NCI-H774 (cell line): ENCODE measurements around the gene CLDN5.

Experiments
- DNase-seq: peaks from one replicate; lab custom pipeline; 2025; lab: John Stamatoyannopoulos, UW

CLDN5 gene, protein sequence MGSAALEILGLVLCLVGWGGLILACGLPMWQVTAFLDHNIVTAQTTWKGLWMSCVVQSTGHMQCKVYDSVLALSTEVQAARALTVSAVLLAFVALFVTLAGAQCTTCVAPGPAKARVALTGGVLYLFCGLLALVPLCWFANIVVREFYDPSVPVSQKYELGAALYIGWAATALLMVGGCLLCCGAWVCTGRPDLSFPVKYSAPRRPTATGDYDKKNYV

DNA sequence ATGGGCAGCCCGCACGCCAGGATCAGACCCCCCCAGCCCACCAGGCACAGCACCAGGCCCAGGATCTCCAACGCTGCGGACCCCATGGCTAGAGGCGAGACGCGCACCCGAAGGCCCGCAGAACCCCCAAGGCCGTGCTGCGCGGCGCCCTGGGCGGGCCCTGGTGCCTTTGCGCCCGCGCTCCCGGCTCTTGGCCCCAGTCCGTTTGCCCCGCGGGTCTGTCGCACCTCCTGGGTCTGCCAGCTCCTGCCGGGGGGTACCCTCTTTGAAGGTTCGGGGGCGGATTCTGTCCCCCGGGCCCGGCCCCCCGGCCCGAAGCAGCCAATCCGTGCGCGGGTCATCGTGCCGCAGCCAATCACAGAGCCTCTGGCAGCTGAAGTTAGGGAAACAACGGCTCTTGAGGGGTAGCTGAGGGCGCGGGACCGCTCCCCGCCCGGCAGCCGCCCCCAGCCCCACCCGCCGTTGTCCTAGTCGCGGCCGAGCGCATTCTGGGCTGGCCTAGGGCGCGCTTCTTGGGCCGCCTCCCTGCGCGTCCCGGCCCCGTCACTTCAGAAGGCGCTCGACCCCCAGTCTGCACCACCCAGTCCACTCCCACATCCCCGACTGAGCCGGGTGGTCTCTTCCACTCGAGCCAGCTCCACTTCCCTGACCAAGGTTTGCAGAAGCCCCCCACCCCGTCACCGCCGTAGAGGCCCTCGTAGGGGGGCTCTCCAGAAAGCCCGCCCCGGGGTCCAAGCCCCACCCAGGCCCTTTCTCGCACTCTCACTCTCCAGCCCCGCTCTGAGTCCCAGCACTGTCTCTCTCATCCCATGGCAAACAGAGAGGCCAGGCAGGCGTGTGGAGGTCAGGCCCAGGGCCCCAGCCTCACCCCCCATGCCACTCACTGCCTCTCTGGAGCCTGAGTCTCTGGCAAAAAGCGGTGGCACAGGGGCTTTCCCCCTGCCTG is at the start of gene CLDN5:
TSS of gene CLDN5 (minus strand) at position 241 of the 946 bp plus-strand sequence. CDS start at position 86, 155 bp downstream.
- DNase-seq, result no peak

DNA sequence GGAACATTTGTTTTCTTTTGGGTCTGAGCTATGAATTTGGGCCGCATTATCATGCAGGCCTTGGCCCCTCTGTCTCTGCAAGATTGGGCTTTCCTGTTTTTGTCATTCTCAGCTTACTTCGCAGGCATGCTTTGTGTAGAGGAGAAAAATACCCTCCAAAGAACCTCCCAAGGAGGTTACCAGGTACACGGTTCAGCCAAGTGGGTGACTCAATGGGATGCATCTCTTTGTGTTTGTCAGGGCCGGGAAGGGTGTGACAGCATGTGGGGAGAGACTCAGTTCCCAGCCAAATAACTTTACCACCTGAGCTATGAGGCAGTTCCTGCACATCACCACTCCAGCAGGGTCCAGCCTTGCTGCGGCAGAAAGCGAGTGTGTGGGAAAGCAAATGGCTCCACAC is 47.8 kb upstream of the CLDN5 start:
- no peak for DNase-seq

DNA sequence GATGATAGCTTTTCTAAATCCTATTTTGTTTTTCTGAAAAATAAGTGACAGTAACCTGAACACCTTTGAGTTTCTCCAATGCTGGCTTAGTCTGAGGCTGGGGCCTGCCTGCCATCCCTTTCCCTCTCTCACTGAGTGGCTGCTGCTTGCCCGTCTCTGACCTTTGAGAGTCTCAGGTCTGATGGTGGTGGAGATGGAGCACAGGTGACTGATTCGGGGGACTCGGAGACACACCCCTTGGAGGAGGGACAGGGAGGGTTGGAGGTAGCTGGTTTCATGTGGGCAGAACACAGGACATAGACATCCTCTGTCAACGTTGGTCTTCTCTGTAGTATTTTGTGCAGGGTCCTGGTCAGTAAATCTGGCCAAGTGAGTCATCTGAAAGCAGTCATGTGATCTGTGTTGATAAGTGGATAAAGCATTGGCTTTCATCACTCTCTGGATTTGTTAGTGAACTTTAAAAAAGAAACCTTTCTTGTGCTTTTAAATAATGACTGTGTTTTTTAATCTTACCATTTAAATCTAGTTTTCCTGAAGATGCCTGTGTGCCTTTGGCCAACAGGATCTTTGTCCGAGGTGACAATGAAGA is 47.1 kb upstream of the CLDN5 start:
- no peak for DNase-seq

DNA sequence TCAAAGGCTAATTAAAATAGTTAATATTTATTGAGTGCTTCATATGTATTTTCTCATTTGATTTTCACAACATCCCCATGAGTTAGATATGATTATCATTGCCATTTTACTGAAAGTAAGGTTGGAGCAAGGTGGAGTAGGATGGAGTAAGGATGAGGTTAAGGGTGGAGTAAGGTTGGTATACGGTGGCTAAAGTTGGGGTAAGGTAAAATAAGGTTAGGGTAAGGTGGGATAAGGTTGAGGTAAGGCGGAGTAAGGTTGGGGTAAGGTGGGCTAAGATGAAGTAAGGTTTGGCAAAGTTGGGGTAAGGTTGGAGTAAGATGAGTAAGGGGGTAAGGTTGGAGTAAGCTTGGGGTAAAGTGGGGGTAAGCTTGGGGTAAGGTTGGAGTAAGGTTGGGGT is 45.8 kb upstream of the CLDN5 start:
- DNase-seq, result no peak

DNA sequence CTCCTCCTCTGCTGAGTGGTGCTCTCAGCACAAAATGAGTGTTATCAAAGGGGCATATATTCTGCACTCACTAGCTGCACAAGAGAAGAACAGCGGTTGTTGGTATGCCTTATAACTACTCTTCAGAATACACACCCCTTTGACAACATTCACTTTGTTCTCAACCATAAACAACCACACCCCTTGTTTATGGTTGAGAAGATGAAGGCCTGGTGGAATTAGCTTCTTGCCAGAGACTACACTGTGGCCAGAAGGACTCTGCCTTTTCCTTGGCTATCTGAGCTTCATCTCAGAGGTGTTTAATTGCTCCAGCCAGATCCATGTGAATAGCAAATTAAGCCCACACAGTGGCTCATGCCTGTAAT is 45.0 kb upstream of the CLDN5 start:
- DNase-seq, result no peak

DNA sequence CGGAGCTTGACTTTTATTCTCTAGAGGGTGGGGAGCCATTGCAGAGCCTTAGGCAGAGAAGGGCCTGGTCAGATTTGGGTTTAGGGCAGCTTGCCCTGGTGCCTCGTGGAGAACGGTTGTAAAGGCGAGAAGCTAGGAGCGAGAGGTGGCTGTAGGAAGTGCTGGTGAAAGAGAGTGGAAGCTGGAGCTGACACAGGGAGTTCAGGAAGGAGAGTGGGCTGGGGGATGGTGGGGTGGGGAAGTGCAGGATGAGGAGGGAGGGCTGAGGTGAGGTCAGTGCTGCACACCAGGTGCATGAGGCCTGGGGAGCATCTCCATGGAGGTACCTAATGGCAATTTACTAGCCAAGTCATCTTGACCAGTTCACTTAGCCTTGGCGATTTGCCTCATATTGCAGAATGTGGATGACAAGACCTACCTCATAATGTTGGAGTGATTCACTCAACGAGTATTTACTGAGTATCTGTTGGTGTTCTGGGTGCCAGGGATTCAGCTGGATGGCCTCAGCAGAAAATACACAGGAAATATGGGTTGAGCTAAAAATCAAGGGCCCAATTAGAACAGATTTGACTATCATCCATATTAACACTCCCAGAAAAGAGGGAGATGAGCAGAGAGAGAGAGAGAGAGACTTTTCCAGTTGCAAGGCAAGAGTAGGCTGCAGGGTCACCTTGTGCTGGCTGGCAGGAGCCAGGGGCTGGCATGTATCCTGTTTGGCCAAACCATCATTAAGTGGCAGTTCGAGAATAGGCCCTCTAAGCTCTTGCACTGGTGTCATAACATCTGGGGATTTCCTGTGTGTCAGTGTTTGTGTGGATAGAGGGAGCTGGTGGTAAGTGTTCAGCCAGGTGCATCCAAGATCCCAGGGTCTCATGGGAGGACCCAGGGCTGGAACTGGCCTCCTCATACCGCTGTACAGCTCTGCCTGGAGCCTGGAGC is 44.4 kb upstream of the CLDN5 start:
- no peak for DNase-seq

DNA sequence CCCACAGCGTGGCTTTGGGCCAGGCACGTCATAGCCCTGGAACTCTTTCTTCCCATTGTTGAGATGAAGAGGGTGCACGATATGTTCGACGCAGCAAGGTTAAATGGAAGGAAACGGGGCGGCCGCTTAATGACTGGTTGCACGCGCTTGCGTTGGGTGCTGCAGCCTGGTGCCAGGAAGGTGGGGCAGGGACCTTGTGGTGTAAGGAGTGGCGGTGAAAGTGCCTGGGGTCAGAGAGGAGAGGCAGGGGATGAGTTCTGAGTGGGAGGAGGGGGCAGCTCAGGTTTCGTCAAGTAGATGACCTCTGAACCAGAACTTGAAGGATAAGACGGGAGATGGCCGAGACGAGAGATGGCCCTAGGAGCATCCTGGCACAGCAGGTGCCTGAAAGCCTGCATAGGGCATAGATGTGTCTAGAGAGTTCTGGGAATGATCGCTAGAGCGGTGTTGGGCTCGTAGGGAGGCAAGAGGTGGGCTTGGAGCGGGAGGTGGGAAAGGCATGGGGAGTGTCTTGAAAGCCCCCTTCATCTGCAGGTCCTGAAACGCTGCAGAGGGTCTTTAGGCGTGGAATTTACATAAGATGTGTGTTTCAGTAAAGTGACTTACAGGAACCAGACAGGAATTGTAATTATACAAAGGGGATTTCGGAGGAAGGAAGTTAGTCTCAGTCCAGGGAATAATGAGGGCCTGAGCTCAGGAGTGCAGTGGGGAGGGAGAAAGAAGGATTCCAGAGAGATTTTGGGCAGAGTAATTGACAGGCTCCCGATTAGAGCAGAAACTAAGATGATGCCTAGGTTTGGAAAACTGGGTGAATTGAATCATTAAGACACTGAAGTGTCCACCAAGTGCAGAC is 43.2 kb upstream of the CLDN5 start:
- no peak for DNase-seq

DNA sequence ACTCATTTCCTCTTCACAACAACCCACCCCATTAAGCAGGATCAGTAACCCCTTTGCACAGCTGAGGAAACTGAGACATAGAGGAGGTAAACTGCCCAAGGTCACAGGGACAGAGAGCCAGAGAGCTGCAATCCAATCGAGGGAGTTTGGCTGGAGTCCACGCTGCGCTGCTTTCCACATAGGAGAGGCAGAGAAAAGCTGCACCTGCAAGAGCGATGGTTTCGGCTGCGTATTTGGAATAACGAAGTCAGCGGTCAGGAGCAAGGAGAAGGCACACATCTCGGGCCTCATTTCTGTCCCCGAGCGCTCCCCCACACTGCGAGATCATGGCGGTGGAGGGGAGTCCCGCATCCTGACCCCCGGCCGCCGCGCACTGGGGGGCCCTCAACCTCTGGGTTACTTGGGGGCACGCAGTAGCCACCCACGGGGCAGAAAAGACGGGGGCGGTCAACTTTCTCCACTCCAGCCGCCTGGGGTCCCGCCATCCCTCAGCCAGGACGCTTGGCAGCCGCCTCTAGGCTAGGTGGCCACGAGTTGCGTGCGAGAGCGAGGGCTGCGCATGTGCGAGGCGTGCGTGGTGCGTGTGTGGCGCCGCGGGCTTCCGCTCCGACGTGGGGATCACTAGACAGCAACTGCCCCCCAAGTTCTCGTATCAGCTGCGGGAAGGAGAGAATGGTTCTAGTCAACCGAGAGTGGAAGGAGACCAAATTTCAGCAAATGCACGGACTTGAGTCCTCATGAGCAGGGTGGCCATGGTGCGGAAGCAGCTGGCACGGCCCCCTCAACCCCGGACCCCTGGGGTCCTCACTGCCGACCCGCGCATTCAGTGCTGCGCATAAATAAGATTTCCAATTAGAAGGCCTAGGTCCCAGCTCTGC is 42.3 kb upstream of the CLDN5 start:
- no peak for DNase-seq

DNA sequence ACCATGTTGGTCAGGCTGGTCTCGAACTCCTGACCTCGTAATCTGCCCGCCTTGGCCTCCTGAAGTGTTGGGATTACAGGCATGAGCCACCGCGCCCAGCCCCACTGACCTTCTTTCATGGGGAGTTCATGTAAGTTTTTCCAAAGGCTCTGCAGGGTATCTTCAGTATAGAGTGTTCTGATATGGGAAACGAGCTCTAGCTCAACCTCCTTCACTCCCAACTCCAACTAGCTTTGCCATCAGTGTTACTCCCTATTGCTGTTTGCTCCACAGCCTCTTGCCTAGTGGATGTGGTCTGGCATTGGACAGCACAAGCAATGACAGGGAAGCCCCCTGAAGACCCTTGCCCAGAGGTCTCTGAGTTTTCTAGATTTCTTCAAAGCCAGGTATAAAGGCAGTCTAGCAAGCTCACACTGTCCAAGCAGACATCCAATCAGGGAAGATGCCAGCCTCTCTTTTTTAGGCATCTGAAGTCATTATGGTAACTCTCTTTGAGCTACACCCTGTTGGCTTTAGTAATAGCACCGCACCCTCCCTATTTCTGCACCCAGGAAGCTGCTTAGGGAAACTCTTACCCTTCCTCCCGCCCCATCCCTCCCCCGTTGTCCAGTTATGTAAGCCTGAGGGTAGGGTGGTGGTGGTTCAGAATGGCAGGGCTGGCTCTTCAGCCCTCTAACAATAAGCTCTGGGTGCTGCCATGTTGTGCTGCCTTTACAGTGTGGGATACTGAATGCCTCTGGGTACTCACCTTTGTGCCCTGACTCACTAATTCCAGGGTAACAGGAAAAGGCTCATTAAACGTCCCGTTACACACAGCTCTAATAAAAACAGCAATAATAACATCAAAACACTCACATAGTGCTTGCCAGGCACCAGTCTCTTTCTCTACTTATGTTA is 41.4 kb upstream of the CLDN5 start:
- no peak for DNase-seq

DNA sequence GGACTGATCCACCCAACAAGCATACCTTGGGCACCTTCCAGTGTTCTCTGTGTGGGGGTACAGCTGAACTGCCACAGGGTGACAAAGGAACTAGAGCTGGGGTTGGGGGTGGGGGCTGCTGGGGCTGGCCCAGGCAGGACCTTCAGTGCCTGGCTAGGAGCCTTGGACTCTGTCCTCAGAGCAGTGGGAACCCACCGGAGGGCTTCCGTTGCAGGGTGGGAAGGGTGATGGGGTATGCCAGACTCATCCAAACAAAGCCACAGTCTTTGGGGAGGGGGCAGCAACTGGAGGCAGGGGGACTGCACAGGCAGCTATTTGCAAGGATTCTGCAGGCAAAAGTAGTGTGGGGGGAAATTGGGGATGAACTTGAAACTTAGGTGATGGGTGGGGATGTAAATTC is 35.7 kb upstream of the CLDN5 start:
- DNase-seq, result no peak

DNA sequence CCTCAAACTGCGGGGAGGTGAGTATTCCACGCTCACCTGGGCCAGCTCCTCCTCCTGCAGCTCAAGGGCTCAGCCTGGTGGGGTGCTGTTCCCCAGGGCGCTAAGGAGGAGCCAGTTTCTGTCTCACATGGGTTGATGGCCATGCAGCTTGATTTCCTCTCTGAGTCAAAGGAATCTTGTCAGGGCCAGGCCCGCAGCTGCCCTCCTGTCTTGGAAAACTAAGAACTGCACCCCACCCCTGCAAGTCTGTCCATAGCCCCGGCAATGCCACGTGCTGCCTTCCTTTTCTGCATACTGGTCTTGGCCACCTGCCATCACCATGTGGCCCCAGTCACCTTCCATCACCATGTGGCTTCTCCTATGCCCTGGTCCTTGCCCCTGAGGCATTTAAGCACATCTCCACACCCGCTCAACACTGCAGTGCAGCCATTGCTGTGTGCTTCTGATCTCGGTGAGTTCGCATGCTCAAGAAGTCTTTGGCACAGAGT is 35.2 kb upstream of the CLDN5 start:
- no peak for DNase-seq

DNA sequence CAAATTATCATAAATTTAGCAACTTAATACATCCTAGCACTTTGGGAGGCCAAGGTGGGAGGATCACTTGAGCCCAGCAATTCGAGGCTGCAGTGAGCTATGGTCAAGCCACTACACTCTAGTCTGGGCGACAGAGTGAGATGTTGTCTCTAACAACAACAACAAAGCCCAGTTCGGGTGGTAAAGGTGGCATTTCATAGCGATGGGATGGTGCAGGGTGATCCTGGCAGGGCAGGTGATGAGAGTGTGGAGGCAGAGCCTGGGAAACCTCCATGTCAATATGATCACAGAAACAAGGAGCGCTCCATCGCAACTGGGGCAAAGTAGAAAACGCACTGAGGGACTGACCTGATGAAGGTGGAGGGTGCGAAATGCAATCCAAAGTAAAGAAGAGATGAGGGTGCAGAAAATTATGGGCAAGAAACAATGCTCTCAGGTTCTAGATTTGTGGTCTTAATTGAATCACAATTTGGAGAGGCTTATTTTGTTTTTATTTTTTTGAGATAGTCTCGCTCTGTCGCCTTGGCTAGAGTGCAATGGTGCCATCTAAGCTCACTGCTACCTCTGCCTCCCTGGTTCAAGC is 32.8 kb upstream of the CLDN5 start:
- no peak for DNase-seq

DNA sequence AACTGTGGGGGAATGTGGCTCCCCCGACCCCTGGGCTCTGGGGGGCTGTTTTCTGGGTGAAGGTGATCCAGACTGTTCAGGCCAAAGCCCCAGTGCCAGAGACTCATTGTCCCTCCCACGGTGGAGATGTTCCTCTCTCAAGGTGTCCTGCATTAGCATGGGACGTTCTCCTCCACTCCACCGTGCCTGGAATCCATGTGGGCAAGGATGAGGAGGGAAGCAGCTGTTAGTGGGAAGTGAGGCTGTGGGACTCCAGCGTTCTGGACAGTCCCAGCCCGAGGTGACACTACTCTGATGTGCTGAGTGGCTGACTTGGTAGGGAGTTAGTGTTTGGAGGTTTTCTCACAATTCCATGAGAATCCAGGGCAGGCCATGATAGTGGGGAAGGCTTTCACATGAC is 31.4 kb upstream of the CLDN5 start:
- DNase-seq, result no peak

DNA sequence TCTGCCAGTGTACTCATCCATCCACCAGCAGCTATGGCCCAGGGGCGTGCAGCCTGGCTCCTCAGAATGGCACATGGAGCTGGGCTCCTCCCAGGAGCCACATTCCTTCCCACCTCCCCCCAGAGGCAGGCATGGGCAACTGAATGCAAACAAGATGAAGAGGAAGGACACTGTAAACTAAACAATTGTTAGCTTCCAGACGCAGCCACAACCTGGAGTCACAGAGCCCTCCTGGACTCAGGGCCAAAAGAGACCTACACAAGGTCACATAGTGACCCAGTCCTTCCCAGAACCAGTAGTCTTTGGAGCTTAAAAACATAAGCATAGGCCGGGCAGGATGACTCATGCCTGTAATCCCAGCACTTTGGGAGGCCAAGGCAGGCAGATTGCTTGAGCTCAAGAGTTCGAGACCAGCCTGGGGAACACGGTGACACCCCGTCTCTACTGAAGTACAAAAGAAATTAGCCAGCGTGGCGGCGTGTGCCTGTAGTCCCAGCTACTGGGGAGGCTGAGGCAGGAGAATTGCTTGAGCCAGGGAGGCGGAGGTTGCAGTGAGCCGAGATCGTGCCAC is 30.7 kb upstream of the CLDN5 start:
- DNase-seq, result no peak

DNA sequence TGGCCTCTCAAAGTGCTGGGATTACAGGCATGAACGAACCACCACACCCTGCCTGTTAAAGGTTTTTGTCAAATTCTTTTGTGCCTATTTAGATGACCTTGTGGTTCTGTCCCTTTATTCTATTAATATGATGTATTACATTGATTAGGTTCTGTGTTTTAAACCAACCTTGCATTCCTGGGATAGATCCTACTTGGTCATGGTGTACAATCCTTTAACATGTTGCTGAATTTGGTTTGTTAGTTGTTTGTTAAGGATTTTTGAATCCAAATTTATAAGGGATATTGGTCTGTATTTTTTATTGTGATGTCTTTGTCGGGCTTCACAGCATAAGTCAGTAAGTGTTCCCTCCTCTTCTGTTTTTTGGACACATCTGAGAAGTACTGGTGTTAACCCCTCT is 29.0 kb upstream of the CLDN5 start:
- DNase-seq, result no peak

DNA sequence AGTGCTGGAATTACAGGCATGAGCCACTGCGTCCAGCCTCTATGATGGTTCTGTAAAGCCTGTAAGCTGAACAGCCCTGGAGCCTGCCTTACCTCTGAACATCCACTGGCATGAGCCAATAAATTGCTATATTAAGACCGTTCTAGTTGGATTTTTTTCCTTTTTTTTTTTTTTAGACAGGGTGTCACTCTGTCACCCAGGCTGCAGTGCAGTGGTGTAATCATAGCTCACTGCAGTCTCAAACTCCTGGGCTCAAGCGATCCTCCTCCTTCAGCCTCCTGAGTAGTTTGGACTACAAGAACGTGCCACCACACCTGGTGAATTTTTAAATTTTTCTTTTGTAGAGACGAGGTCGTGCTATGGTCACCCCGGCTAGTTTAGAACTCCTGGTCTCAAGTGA is 26.2 kb upstream of the CLDN5 start:
- DNase-seq, result no peak

DNA sequence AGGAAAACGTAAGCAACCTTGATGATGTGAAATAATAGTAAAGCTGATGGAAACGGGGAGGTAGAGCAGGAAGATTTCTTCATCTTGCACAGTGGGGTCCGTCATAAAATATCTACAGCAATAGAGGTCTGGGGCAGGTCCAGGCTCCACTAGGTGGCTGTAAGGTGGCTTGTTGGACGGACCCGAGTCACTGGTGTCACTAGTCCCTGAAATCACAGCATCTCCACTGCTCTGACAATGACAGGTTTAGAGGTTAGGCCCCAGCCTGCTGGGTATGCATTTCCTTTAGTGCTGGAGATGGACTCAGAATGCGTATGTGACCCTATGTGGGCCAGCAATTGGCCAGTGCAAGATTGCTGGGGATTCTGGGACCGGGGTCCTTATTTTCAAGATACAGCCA is 25.2 kb upstream of the CLDN5 start:
- no peak for DNase-seq

DNA sequence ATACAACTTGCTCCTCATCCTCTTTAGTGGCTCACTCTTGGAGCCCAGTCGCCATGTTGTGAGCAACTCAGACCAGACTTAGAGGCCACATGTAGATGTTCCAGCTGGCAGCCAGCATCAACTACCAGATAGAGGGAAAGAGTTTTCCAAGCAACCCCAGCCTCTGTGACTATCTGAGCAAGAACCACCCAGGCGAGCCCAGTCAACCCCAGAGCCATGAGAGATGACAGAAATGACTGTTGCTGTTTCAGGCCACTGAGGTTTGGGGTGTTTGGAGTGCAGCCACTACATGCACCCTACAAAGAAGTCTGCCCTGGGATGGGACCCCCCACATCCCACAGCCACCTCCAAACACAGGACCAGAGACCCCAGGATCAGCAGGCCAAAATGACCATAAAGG is 24.8 kb upstream of the CLDN5 start:
- DNase-seq, result no peak
